B cell (primary cell): Measurements from ENCODE around the gene TBRG4. TPM values are rescaled to one million over a fixed set of nuclear protein-coding genes. Genes with fewer than 3 reads are reported as not detected.

Source experiments
- ATAC-seq: fragments of 200-7000 bp; cut with Tn5 transposase; one replicate; pipeline ENCODE4 v1.10.0; 2021; ENCODE audit warnings: low read depth, mild to moderate bottlenecking, moderate number of reproducible peaks, moderate library complexity
- CTCF ChIA-PET: fragments of 350-600 bp; sonication (Branson Sonifier 250); formaldehyde crosslinking; loops from one replicate; lab custom pipeline; 2021; ENCODE audit warnings: antibody characterized with exemption, inconsistent platforms; lab: Charles Lee
- POLR2A ChIA-PET: fragments of 350-600 bp; sonication (Branson Sonifier 250); formaldehyde crosslinking; loops from one replicate; lab custom pipeline; 2021; ENCODE audit warnings: antibody characterized with exemption; lab: Charles Lee
- DNase-seq: peaks from one replicate; pipeline ENCODE4 v3.0.0; 2013
- H2AFZ ChIP-seq: 2 replicates; pipeline ENCODE4 v1.6.1; 2012; ENCODE audit warnings: mild to moderate bottlenecking, low read depth, low read length; ENCODE audit not compliant: insufficient read depth, poor library complexity, severe bottlenecking
- H3K27ac ChIP-seq, 2 donors: 1 replicate in 1 of 2; 2 replicates in 1 of 2; pipeline ENCODE4 v1.5.1; 2012 to 2013; ENCODE audit warnings: low read length in 2 of 2, mild to moderate bottlenecking in 2 of 2, moderate library complexity in 1 of 2
- H3K27me3 ChIP-seq, 4 experiments: fragments of 200-600 bp in 1 of 4; sonication (generic) in 1 of 4; replicated peaks in 1 of 4; 1 replicate in 2 of 4; 2 replicates in 2 of 4; pipeline versions ENCODE4 v1.6.1 to v1.7.0; 2013 to 2016; ENCODE audit warnings: low read length in 3 of 4, mild to moderate bottlenecking in 2 of 4, mixed read lengths in 1 of 4, moderate library complexity in 1 of 4; ENCODE audit not compliant: insufficient read depth in 4 of 4, control insufficient read depth in 3 of 4; ENCODE audit errors: control extremely low read depth in 1 of 4
- H3K36me3 ChIP-seq, 2 experiments: replicated peaks in 1 of 2; 1 replicate in 1 of 2; 2 replicates in 1 of 2; pipeline versions ENCODE4 v1.6.1 to v1.7.1; 2013; ENCODE audit warnings: low read length in 1 of 2; ENCODE audit not compliant: insufficient read depth in 2 of 2, control insufficient read depth in 1 of 2; ENCODE audit errors: control extremely low read depth in 1 of 2, extremely low read depth in 1 of 2
- H3K4me1 ChIP-seq, 2 donors: fragments of 200-600 bp in 1 of 2; sonication (generic) in 1 of 2; 1 replicate in 1 of 2; 2 replicates in 1 of 2; pipeline versions ENCODE4 v1.5.1 to v1.6.1; 2013 to 2017; ENCODE audit warnings: low read length in 2 of 2; ENCODE audit not compliant: control insufficient read depth in 2 of 2, insufficient read depth in 2 of 2
- H3K4me2 ChIP-seq: replicated peaks from 2 replicates; pipeline ENCODE3; 2012; ENCODE audit warnings: mild to moderate bottlenecking, low read depth, low read length; ENCODE audit not compliant: poor library complexity, severe bottlenecking
- H3K4me3 ChIP-seq, 5 experiments: fragments of 200-600 bp in 1 of 5; sonication (generic) in 1 of 5; 1 replicate in 3 of 5; 2 replicates in 2 of 5; pipeline versions ENCODE4 v1.5.1 to v1.7.0; 2011 to 2016; ENCODE audit warnings: low read length in 4 of 5, mild to moderate bottlenecking in 4 of 5, low read depth in 2 of 5, control low read depth in 1 of 5, moderate library complexity in 1 of 5; ENCODE audit not compliant: insufficient read depth in 1 of 5; ENCODE audit errors: control extremely low read depth in 1 of 5, extremely low read depth in 1 of 5
- H3K79me2 ChIP-seq: fragments of 200-600 bp; sonication (generic); one replicate; pipeline ENCODE4 v1.6.0; 2016; ENCODE audit warnings: low read length; ENCODE audit not compliant: control insufficient read depth, insufficient read depth
- H3K9ac ChIP-seq: fragments of 200-600 bp; sonication (generic); 2 replicates; pipeline ENCODE4 v1.6.1; 2017; ENCODE audit warnings: mild to moderate bottlenecking, low read length, moderate library complexity
- H3K9me3 ChIP-seq, 3 donors: one replicate each; pipeline versions ENCODE4 v1.6.1 to v1.7.1; 2013; ENCODE audit warnings: low read length in 2 of 3; ENCODE audit not compliant: control insufficient read depth in 2 of 3, insufficient read depth in 1 of 3; ENCODE audit errors: control extremely low read depth in 1 of 3
- H4K20me1 ChIP-seq: 2 replicates; pipeline ENCODE4 v1.6.0; 2012; ENCODE audit warnings: mild to moderate bottlenecking, low read length; ENCODE audit not compliant: insufficient read depth, control insufficient read depth, poor library complexity, severe bottlenecking
- H3K27ac Mint-ChIP-seq: one replicate; pipeline ENCODE4 v1.8.0; 2021; ENCODE audit warnings: mixed read lengths
- H3K27me3 Mint-ChIP-seq: one replicate; pipeline ENCODE4 v1.8.0; 2021; ENCODE audit warnings: mixed read lengths
- H3K4me1 Mint-ChIP-seq: one replicate; pipeline ENCODE4 v1.8.0; 2021; ENCODE audit warnings: mixed read lengths
- H3K4me3 Mint-ChIP-seq: one replicate; pipeline ENCODE4 v1.8.0; 2021; ENCODE audit warnings: mixed read lengths
- H3K9me3 Mint-ChIP-seq: one replicate; pipeline ENCODE4 v1.8.0; 2022; ENCODE audit warnings: mixed read lengths; ENCODE audit not compliant: insufficient read depth
- CTCF ChIP-seq: fragments of 200-600 bp; IDR thresholded peaks from one replicate; pipeline ENCODE4 v1.8.0; 2022; ENCODE audit warnings: antibody characterized with exemption, mild to moderate bottlenecking
- EZH2 ChIP-seq: IDR thresholded peaks from 2 replicates; pipeline ENCODE4 v1.6.1; 2012; ENCODE audit warnings: borderline replicate concordance, low read depth, mild to moderate bottlenecking, moderate library complexity, low read length; ENCODE audit not compliant: insufficient read depth, poor library complexity, severe bottlenecking
- WGBS: methylation state at CpG from one replicate; pipeline ENCODE4 v1.1.5; 2013; ENCODE audit warnings: missing lambda C conversion rate; ENCODE audit not compliant: insufficient coverage; 5-methylcytosine and 5-hydroxymethylcytosine counted together
- intact Hi-C: fragments of 100-400 bp; cut with micrococcal nuclease; formaldehyde crosslinking; loops from one replicate; pipeline ENCODE4 v1.10.0; 2022
- polyA plus RNA-seq: library from polyadenylated mRNA; depleted of rRNA; stranded (reverse); fragments of >200 nt; gene quantifications from 2 replicates; pipeline ENCODE4 v1.2.3, GENCODE V29; 2012
- total RNA-seq, 2 donors: library from RNA; stranded (reverse); fragments of 120-200 nt in 1 of 2; gene quantifications; 1 replicate in 1 of 2; 2 replicates in 1 of 2; pipeline versions ENCODE4 v1.2.3 to v1.2.4, GENCODE V29; 2013 to 2022

TBRG4 gene
- total and polyA plus RNA-seq, 2 donors (not counting 1 experiment from before 2014, with no cell fraction given), result 92.8 to 111 TPM

- Mint-ChIP-seq H3K4me3 (no peak overlapping the region), H3K4me1 (peaks cover 4% of the 10 kb centered on the region), H3K27me3 (no peaks in the 10 kb centered on the region), H3K9me3 (no peaks in the 10 kb centered on the region), H3K27ac (peak overlapping the region; percentile 37)
- no peak overlapping the region for H3K4me2 ChIP-seq
- intact Hi-C loops, result no loop called here
- peaks cover 24% of the 10 kb centered on the region for H3K79me2 ChIP-seq
- peaks cover 98% of the 10 kb centered on the region for H4K20me1 ChIP-seq
- no peak overlapping the region for H3K27ac ChIP-seq
- H3K36me3 ChIP-seq, result peaks cover 0 to 87% of the 10 kb centered on the region in 2 experiments
- WGBS, result 97% methylated on average over 14 of the region's 17 CpGs
- H3K27me3 ChIP-seq, result no peaks in the 10 kb centered on the region
- peaks cover 3 to 4% of the 10 kb centered on the region in 2 donors for H3K4me1 ChIP-seq
- no peak for TF ChIP-seq EZH2
- TF ChIP-seq CTCF, result no peak
- no peak overlapping the region for H3K9ac ChIP-seq
- H3K9me3 ChIP-seq, result no peaks in the 10 kb centered on the region
- DNase-seq (no peak), ATAC-seq (no peak)
- ChIA-PET POLR2A (no interaction called here), CTCF (interaction anchor here (1.2 kb wide), 1 partner anchor 100 kb away, joined by 4 read pairs; no protein-coding TSS in a partner anchor)
- H2AFZ ChIP-seq, result no peak overlapping the region
- no peak overlapping the region for H3K4me3 ChIP-seq
These were observed 38.3 kb downstream of the TBRG4 start for GRCh38 chr7:45073031-45073785.
